Memory B cell (primary cell): ENCODE data around the gene PRC1.

Experiments used
- ATAC-seq: fragments of 150-1000 bp; cut with Tn5 transposase; 2 replicates; pipeline ENCODE4 v1.10.0; 2021; ENCODE audit warnings: low read depth, mild to moderate bottlenecking, moderate library complexity
- DNase-seq, 2 donors: peaks; one replicate each; pipeline ENCODE4 v3.0.0; 2022; ENCODE audit warnings: low spot score in 2 of 2
- H3K27ac Mint-ChIP-seq: one replicate; pipeline ENCODE4 v1.8.0; 2022; ENCODE audit warnings: mild to moderate bottlenecking, moderate library complexity, mixed read lengths
- H3K27me3 Mint-ChIP-seq: one replicate; pipeline ENCODE4 v1.8.0; 2022; ENCODE audit warnings: mixed read lengths
- H3K36me3 Mint-ChIP-seq: one replicate; pipeline ENCODE4 v1.8.0; 2022; ENCODE audit warnings: mild to moderate bottlenecking, mixed read lengths
- H3K4me1 Mint-ChIP-seq: one replicate; pipeline ENCODE4 v1.8.0; 2022; ENCODE audit warnings: mixed read lengths
- H3K4me3 Mint-ChIP-seq: one replicate; pipeline ENCODE4 v1.8.0; 2022; ENCODE audit warnings: mild to moderate bottlenecking, moderate library complexity, mixed read lengths
- H3K9me3 Mint-ChIP-seq: one replicate; pipeline ENCODE4 v1.8.0; 2022; ENCODE audit warnings: mixed read lengths

PRC1 gene

DNA sequence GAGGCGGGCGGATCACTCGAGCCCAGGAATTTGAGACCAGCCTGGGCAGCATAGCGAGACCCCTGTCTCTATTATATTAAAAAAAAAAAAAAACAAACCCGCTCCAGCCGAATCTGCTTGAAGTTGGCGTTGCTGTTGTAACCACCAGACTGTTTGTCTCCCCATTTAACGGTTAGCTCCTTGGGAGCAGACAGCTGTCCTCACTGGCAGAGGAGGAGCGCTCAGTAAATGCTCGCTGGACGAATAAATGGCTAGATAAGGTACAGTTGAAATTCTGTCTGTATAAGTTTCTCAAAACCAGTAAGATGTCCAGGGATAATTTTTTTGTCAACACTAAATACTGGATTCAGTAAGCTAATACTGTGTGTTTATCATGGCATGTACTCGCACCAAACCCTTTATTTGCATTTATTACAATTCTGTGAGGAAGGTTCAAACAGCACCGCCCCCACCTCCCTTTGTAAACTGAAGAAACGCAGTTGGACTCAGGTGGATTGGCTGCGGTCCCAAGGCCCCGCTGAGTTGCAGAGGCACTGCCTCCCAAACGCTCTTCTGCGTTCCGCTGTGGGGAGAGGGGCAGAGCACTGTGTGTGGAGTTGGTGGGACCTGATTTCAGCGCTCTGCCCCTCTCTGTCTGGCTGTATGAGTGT, 38.6 kb downstream of the PRC1 start:
- Mint-ChIP-seq H3K36me3 (peaks cover 7% of the 10 kb centered on the region), H3K9me3 (no peaks in the 10 kb centered on the region), H3K27ac (peak overlapping the region; percentile 84), H3K4me3 (peak overlapping the region; percentile 84), H3K4me1 (peaks cover 2% of the 10 kb centered on the region), H3K27me3 (no peaks in the 10 kb centered on the region)
- DNase-seq = no peak
- ATAC-seq = no peak

- H3K36me3 Mint-ChIP-seq = peaks cover 7% of the 10 kb centered on the region
- H3K4me1 Mint-ChIP-seq = peaks cover 2% of the 10 kb centered on the region
- peak; percentile 92 for ATAC-seq
- no peaks in the 10 kb centered on the region for H3K27me3 Mint-ChIP-seq
- peak within 1 kb of the TSS; percentile 84 for H3K27ac Mint-ChIP-seq
- H3K9me3 Mint-ChIP-seq = no peaks in the 10 kb centered on the region
- DNase-seq = peak; percentile 77
- peak within 1 kb of the TSS; percentile 84 for H3K4me3 Mint-ChIP-seq
Measured at GRCh38 chr15:90954712-90955623, 39.4 kb downstream of the PRC1 start, which contains the start of gene RCCD1. TSS of gene RCCD1 (plus strand) at chr15:90954884. CDS start at chr15:90956735, 1,851 bp downstream.

- ATAC-seq = no peak
- H3K4me3 Mint-ChIP-seq = peak overlapping the region; percentile 84
- peak overlapping the region; percentile 84 for H3K27ac Mint-ChIP-seq
- H3K36me3 Mint-ChIP-seq = peaks cover 7% of the 10 kb centered on the region
- H3K27me3 Mint-ChIP-seq = no peaks in the 10 kb centered on the region
- peaks cover 2% of the 10 kb centered on the region for H3K4me1 Mint-ChIP-seq
- H3K9me3 Mint-ChIP-seq = no peaks in the 10 kb centered on the region
- DNase-seq = no peak
Measured at GRCh38 chr15:90953947-90954711, 40.2 kb downstream of the PRC1 start.

DNA sequence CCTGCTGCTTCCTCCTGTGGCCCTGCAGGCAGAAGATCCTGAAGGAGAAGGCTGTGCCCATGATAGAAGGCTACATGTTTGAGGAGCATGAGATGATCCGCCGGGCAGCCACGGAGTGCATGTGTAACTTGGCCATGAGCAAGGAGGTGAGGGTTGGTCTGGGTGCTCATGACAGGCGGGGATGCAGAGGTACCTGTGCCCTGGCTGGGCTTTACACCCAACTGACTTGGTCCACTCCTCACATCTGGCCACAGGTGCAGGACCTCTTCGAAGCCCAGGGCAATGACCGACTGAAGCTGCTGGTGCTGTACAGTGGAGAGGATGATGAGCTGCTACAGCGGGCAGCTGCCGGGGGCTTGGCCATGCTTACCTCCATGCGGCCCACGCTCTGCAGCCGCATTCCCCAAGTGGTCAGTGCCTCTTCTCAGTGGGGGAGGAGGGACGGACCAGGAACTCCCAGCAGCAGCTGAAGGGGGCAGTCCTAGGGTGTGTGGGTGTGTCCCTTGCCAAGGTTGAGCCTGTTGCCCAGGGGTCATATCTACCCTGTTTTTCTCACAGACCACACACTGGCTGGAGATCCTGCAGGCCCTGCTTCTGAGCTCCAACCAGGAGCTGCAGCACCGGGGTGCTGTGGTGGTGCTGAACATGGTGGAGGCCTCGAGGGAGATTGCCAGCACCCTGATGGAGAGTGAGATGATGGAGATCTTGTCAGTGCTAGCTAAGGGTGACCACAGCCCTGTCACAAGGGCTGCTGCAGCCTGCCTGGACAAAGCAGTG, 41.2 kb downstream of the PRC1 start:
- peak overlapping the region; percentile 46 for H3K27ac Mint-ChIP-seq
- no peaks in the 10 kb centered on the region for H3K27me3 Mint-ChIP-seq
- DNase-seq = no peak
- peaks cover 2% of the 10 kb centered on the region for H3K4me1 Mint-ChIP-seq
- no peaks in the 10 kb centered on the region for H3K9me3 Mint-ChIP-seq
- no peak overlapping the region for H3K4me3 Mint-ChIP-seq
- no peak for ATAC-seq
- H3K36me3 Mint-ChIP-seq = peaks cover 12% of the 10 kb centered on the region

DNA sequence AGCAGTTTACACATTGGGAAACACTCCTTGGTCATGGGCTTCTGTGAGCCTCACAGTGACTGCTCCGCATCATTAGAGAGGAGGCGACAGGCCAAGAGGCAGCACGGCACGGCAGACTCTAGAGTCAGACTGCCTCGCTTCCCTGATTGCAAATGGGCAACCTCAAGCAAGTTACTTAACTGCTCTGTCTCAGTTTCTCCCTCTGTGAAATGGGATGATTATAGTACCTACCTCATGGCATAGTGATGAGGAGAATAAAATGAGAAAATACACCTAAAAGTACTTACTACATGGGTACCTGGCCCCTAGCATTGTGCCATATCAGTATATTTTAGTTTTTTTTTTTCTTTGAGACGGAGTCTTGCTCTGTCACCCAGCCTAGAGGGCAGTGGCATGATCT, 43.7 kb downstream of the PRC1 start:
- H3K36me3 Mint-ChIP-seq = peaks cover 18% of the 10 kb centered on the region
- H3K4me3 Mint-ChIP-seq = no peak overlapping the region
- no peaks in the 10 kb centered on the region for H3K9me3 Mint-ChIP-seq
- no peak for ATAC-seq
- H3K27me3 Mint-ChIP-seq = no peaks in the 10 kb centered on the region
- no peak overlapping the region for H3K27ac Mint-ChIP-seq
- no peak for DNase-seq
- H3K4me1 Mint-ChIP-seq = peaks cover 2% of the 10 kb centered on the region

DNA sequence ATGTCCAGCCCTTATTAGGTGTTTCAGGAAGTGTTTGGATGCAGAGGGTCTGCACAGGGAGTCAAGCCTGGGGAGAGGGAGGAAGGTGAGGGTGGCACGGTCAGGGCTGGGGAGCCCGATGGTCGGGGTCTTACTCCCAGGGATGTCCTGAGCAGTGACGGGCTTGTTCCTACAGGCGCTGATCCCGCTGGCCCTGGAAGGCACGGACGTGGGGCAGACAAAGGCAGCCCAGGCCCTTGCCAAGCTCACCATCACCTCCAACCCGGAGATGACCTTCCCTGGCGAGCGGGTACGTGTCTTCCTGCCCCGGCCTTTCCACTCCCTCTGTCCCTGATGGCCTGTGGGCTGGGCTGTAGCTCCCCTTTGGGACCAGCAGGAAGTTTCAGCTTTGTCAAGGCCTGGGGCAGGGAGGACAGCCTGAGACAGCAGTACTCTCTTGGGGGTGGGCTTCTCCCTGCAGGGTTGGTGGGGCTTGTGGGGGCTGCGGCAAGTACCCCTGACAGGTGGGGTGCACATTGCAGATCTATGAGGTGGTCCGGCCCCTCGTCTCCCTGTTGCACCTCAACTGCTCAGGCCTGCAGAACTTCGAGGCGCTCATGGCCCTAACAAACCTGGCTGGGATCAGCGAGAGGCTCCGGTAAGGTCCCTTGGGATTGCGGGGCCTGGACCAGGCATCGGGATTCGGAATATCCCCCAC, 44.2 kb downstream of the PRC1 start:
- DNase-seq (no peak), ATAC-seq (no peak)
- Mint-ChIP-seq H3K4me1 (peaks cover 2% of the 10 kb centered on the region), H3K9me3 (no peaks in the 10 kb centered on the region), H3K27me3 (no peaks in the 10 kb centered on the region), H3K36me3 (peaks cover 18% of the 10 kb centered on the region), H3K27ac (no peak overlapping the region), H3K4me3 (no peak overlapping the region)

- Mint-ChIP-seq H3K27me3 (no peaks in the 10 kb centered on the region), H3K4me1 (no peaks in the 10 kb centered on the region), H3K36me3 (peaks cover 18% of the 10 kb centered on the region), H3K27ac (no peak overlapping the region), H3K4me3 (no peak overlapping the region), H3K9me3 (no peaks in the 10 kb centered on the region)
- DNase-seq = no peak
- ATAC-seq = no peak
Measured at GRCh38 chr15:90948506-90948905, 45.8 kb downstream of the PRC1 start.

GRCh38 chr15:90947577-90948357, 46.6 kb downstream of the PRC1 start:
- Mint-ChIP-seq H3K4me1 (no peaks in the 10 kb centered on the region), H3K4me3 (no peak overlapping the region), H3K9me3 (no peaks in the 10 kb centered on the region), H3K36me3 (peaks cover 18% of the 10 kb centered on the region), H3K27ac (no peak overlapping the region), H3K27me3 (no peaks in the 10 kb centered on the region)
- DNase-seq (no peak), ATAC-seq (no peak)

DNA sequence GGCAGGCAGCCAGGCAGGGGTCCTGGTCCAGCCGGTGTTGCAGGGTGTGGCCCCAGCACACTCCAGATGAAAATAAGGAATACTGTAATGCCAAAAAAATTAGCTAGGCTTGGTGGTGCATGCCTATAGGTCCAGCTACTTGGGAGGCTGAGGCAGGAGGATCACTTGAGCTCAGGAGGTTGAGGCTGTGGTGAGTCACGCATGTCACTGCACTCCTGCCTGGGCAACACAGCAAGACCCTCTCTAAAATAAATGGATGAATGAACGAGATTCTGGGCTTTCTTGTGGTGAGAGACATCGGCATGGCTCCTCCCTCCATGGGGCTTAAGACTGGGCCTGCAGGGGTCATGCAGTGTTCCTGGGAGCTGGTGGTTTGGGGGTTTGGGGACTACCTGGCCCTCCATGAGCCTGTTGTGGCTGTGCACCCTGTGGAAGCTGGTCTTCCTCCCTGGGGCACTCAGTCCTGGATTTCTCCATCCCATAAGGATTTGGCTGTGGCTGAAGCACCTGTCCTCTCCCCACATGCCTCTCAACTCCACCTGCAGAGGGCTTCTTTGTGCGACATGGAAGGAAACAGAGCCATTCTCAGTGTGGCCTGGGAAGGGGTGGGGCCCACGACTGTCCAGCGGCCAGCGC, 47.3 kb downstream of the PRC1 start:
- H3K36me3 Mint-ChIP-seq = peaks cover 18% of the 10 kb centered on the region
- H3K4me3 Mint-ChIP-seq = no peak overlapping the region
- H3K27me3 Mint-ChIP-seq = no peaks in the 10 kb centered on the region
- no peak overlapping the region for H3K27ac Mint-ChIP-seq
- ATAC-seq (no peak), DNase-seq (no peak)
- H3K4me1 Mint-ChIP-seq = no peaks in the 10 kb centered on the region
- no peaks in the 10 kb centered on the region for H3K9me3 Mint-ChIP-seq

- H3K27ac Mint-ChIP-seq = no peak overlapping the region
- H3K27me3 Mint-ChIP-seq = no peaks in the 10 kb centered on the region
- no peaks in the 10 kb centered on the region for H3K4me1 Mint-ChIP-seq
- DNase-seq (no peak), ATAC-seq (no peak)
- no peaks in the 10 kb centered on the region for H3K9me3 Mint-ChIP-seq
- H3K36me3 Mint-ChIP-seq = peaks cover 15% of the 10 kb centered on the region
- no peak overlapping the region for H3K4me3 Mint-ChIP-seq
Measured at GRCh38 chr15:90946538-90946937, 47.8 kb downstream of the PRC1 start.

- H3K27ac Mint-ChIP-seq = no peak overlapping the region
- no peak overlapping the region for H3K4me3 Mint-ChIP-seq
- no peaks in the 10 kb centered on the region for H3K4me1 Mint-ChIP-seq
- H3K9me3 Mint-ChIP-seq = no peaks in the 10 kb centered on the region
- no peaks in the 10 kb centered on the region for H3K27me3 Mint-ChIP-seq
- H3K36me3 Mint-ChIP-seq = peaks cover 18% of the 10 kb centered on the region
- DNase-seq (no peak), ATAC-seq (no peak)
Measured at GRCh38 chr15:90945091-90945490, 49.2 kb downstream of the PRC1 start.
